ENCODE measurements around the gene TRA2A.

DNA sequence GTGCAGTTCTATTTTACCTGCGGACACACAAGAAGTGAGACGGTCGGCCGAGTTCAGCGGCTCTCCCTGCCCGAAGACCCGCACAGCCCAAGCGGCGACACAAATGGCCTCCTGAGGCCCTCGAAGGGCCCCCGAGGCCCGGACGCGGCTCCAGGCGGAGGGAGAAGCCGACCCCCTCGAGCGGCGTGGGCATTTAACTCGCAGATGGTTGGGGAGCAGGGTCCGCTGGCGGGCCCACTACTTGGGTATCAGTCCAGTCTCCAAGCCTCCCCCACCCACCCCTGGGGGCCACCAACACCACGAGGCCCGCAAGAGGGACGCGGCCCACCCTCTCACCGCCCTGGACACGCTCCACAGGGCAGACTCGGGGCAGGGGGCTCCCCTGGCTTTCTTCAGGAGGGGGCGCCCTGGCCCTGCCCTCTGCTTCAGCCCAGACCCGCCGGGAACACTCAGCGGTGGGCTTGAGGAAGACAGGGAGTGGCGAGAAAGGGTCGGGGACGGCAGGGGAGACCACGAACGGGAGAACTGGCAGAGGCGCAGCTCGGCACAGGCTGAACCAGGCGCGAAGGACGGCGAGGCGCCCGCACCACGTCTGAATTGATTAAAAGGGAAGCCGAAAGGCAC lies 63.1 kb downstream of the TRA2A start:
- TF ChIP-seq CTCF (IDR thresholded peaks at IDR 0.05; ENCODE audit: low read depth, low read length, poor library complexity, severe bottlenecking) (peak; percentile 37), EZH2phosphoT487 (IDR thresholded peaks at IDR 0.05; ENCODE audit: borderline replicate concordance, low read length) (no peak)
